ENCODE measurements around the gene S100A1. TPM values are rescaled to one million over a fixed set of nuclear protein-coding genes. Genes with fewer than 3 reads are reported as not detected.

S100A1 gene
- total RNA-seq, 1 experiment from 2014 or later = not detected

DNA sequence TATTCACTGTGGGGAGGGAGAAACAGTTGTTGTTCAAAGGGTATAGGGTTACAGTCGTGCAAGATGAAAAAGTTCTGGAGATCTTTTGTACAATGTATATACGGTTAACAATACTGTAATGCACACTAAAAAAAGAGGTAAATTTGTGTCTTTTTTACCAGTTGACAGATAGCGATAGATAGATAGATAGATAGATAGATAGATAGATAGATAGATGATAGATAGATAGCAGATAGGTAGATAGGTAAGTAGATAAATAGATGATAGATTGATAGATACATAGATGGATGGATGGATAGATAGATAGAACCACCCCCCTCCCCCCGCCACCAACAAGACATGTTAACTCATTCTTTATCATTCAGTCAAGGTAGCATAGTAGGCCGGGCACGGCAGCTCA, 25.5 kb upstream of the S100A1 start:
- Histone ChIP-seq H3K4ac (ENCODE audit: low read depth, low read length) (no peak overlapping the region), H3K9ac (ENCODE audit: extremely low read depth, insufficient read length, low read length) (no peak overlapping the region), H3K79me2 (ENCODE audit: insufficient read depth, low read length) (no peaks in the 10 kb centered on the region), H2BK20ac (ENCODE audit: low read depth, low read length, poor library complexity, severe bottlenecking) (no peak overlapping the region), H4K5ac (ENCODE audit: insufficient read length, low read depth, low read length) (no peak overlapping the region), H3K23me2 (ENCODE audit: insufficient read length, low read depth, low read length, poor library complexity, severe bottlenecking) (no peaks in the 10 kb centered on the region), H2BK15ac (ENCODE audit: low read depth, low read length) (no peak overlapping the region), H3K14ac (ENCODE audit: insufficient read depth, low read length) (no peak overlapping the region), H2BK5ac (ENCODE audit: insufficient read length, low read length) (no peak overlapping the region), H3K18ac (ENCODE audit: insufficient read length, low read depth, low read length) (no peak overlapping the region), H3T11ph (ENCODE audit: low read length) (no peak overlapping the region), H2AK5ac (ENCODE audit: insufficient read length, low read length) (no peak overlapping the region), H4K8ac (replicated peaks; ENCODE audit: insufficient read length, low read depth, low read length) (no peak overlapping the region), H3K4me2 (ENCODE audit: insufficient read depth, insufficient read length, low read length) (no peak overlapping the region), H2AFZ (ENCODE audit: low read length) (no peak overlapping the region), H2BK120ac (ENCODE audit: low read depth, low read length, poor library complexity, severe bottlenecking) (no peak overlapping the region), H3K27me3 (ENCODE audit: insufficient read depth, low read length) (no peaks in the 10 kb centered on the region), H4K91ac (ENCODE audit: insufficient read length, low read depth, low read length) (no peak overlapping the region), H2BK12ac (ENCODE audit: insufficient read length, low read depth, low read length) (no peak overlapping the region), H3K9me3 (ENCODE audit: control insufficient read depth, low read depth, low read length) (no peaks in the 10 kb centered on the region), H4K20me1 (ENCODE audit: control insufficient read depth, insufficient read depth, insufficient read length) (no peaks in the 10 kb centered on the region), H3K23ac (ENCODE audit: insufficient read length, low read depth, low read length) (no peak overlapping the region), H3K4me1 (ENCODE audit: insufficient read depth, low read length) (peaks cover 7% of the 10 kb centered on the region; the same call in 1 of the 2 replicates), H3K56ac (ENCODE audit: insufficient read length, low read depth, low read length) (no peak overlapping the region), H3K27ac (ENCODE audit: insufficient read length, low read depth, low read length) (no peak overlapping the region), H3K79me1 (ENCODE audit: insufficient read depth, low read depth, low read length, poor library complexity, severe bottlenecking) (no peaks in the 10 kb centered on the region)
- TF ChIP-seq, protein P1, sequence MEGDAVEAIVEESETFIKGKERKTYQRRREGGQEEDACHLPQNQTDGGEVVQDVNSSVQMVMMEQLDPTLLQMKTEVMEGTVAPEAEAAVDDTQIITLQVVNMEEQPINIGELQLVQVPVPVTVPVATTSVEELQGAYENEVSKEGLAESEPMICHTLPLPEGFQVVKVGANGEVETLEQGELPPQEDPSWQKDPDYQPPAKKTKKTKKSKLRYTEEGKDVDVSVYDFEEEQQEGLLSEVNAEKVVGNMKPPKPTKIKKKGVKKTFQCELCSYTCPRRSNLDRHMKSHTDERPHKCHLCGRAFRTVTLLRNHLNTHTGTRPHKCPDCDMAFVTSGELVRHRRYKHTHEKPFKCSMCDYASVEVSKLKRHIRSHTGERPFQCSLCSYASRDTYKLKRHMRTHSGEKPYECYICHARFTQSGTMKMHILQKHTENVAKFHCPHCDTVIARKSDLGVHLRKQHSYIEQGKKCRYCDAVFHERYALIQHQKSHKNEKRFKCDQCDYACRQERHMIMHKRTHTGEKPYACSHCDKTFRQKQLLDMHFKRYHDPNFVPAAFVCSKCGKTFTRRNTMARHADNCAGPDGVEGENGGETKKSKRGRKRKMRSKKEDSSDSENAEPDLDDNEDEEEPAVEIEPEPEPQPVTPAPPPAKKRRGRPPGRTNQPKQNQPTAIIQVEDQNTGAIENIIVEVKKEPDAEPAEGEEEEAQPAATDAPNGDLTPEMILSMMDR (conservative IDR thresholded peaks at IDR 0.05) = no peak
- Mint-ChIP-seq H3K9me3 (no peaks in the 10 kb centered on the region), H3K4me1 (peaks cover 23 to 24% of the 10 kb centered on the region in 2 experiments), H3K36me3 (ENCODE audit: insufficient read depth in 1 of 3, low read depth in 3 of 3) (peaks cover 0 to 6% (median 4%) of the 10 kb centered on the region in 3 experiments; a peak in 3 of 7 replicates), H3K27me3 (ENCODE audit: low read depth) (no peaks in the 10 kb centered on the region; the same call in none of the 2 replicates), H3K27ac (no peak overlapping the region), H3K4me3 (no peak overlapping the region)
- no peak for DNase-seq
- WGBS (ENCODE audit: extremely low coverage, insufficient read length, low lambda C conversion rate) = no CpG with 5 or more reads among the region's 6 CpGs

Data from H9 (cell line).